A549 (cell line): Measurements from ENCODE around the gene CCDC57. TPM values are rescaled to one million over a fixed set of nuclear protein-coding genes. Genes with fewer than 3 reads are reported as not detected.

Experiments
- ATAC-seq, 2 experiments: fragments of 200-7000 bp in 1 of 2; fragments of >200 bp in 1 of 2; cut with Nextera tagmentation in 1 of 2; cut with Tn5 transposase in 1 of 2; 3 replicates each; pipeline versions ENCODE4 v1.8.0 to v1.9.1; 2018 to 2020; ENCODE audit warnings: mild to moderate bottlenecking in 1 of 2, moderate library complexity in 1 of 2
- CTCF ChIA-PET: fragments of 300-600 bp; sonication (Branson Sonifier 250); formaldehyde crosslinking; extraction: SDS; loops from one replicate; lab custom pipeline; 2021; ENCODE audit warnings: antibody characterized with exemption, inconsistent platforms; lab: Yijun Ruan, JAX
- POLR2A ChIA-PET: fragments of 350-600 bp; formaldehyde crosslinking; extraction: SDS; loops from one replicate; lab custom pipeline; 2021; ENCODE audit warnings: antibody characterized with exemption, inconsistent platforms; lab: Yijun Ruan, JAX
- DNase-seq, 2 experiments: peaks; one replicate each; pipeline versions ENCODE4 v3.0.0 to v3.0.0-alpha.2; 2011 to 2016; ENCODE audit warnings: low read depth in 1 of 2, low spot score in 1 of 2
- FAIRE-seq: peaks from 2 replicates; lab custom pipeline; 2011; peaks lifted over from hg19 to GRCh38; lab: Jason Lieb, UNC
- H3K27ac ChIP-seq, 2 experiments: fragments of >200 bp; sonication (Bioruptor Twin); formaldehyde crosslinking; 3 replicates each; pipeline ENCODE4 v1.5.1; 2016 to 2017
- H3K4me1 ChIP-seq: fragments of >200 bp; sonication (Bioruptor Twin); formaldehyde crosslinking; 3 replicates; pipeline ENCODE4 v1.6.1; 2016
- H3K4me2 ChIP-seq: fragments of >200 bp; sonication (Bioruptor Twin); formaldehyde crosslinking; 3 replicates; pipeline ENCODE4 v1.6.1; 2016
- H3K4me3 ChIP-seq: fragments of >200 bp; sonication (Bioruptor Twin); formaldehyde crosslinking; 3 replicates; pipeline ENCODE4 v1.5.1; 2016
- H3K9me3 ChIP-seq: fragments of >200 bp; sonication (Bioruptor Twin); formaldehyde crosslinking; 3 replicates; pipeline ENCODE4 v1.6.1; 2016
- CBX8 ChIP-seq: fragments of 200-600 bp; sonication (generic); IDR thresholded peaks from 2 replicates; pipeline ENCODE4 v1.6.1; 2016
- EP300 ChIP-seq, 2 experiments: fragments of >200 bp; sonication (Bioruptor Twin); formaldehyde crosslinking; IDR thresholded peaks; 2 replicates in 1 of 2; 3 replicates in 1 of 2; pipeline ENCODE4 v1.6.1; 2016 to 2017
- FOSB ChIP-seq: fragments of 250-450 bp; sonication (Bioruptor Pico); IDR thresholded peaks from 2 replicates; pipeline ENCODE4 v1.5.0; 2020; ENCODE audit warnings: mild to moderate bottlenecking, moderate library complexity
- FOSL2 ChIP-seq, 2 experiments: fragments of 450-650 bp in 1 of 2; fragments of >200 bp in 1 of 2; sonication (Bioruptor Twin) in 1 of 2; formaldehyde crosslinking; IDR thresholded peaks; 2 replicates each; pipeline versions ENCODE4 v1.5.0 to v1.6.1; 2016 to 2020; ENCODE audit warnings: mild to moderate bottlenecking in 1 of 2, moderate library complexity in 1 of 2
- FOXS1 ChIP-seq: fragments of 250-450 bp; sonication (Bioruptor Pico); IDR thresholded peaks from 2 replicates; pipeline ENCODE4 v1.5.0; 2020; ENCODE audit warnings: mild to moderate bottlenecking, moderate library complexity
- GATA3 ChIP-seq: IDR thresholded peaks from 2 replicates; pipeline ENCODE4 v1.6.1; 2012; ENCODE audit warnings: borderline replicate concordance
- HDAC2 ChIP-seq: fragments of 200-600 bp; sonication (generic); IDR thresholded peaks from 2 replicates; pipeline ENCODE4 v1.6.1; 2016
- HEYL ChIP-seq: fragments of 250-450 bp; sonication (Bioruptor Pico); IDR thresholded peaks from 2 replicates; pipeline ENCODE4 v1.8.0; 2021; ENCODE audit warnings: mild to moderate bottlenecking, moderate library complexity
- HOXB5 ChIP-seq: fragments of 250-450 bp; sonication (Bioruptor Pico); IDR thresholded peaks from 2 replicates; pipeline ENCODE4 v1.5.0; 2020; ENCODE audit warnings: mild to moderate bottlenecking, moderate library complexity
- KDM1A ChIP-seq: fragments of 200-600 bp; sonication (generic); IDR thresholded peaks from 2 replicates; pipeline ENCODE4 v1.6.1; 2016; ENCODE audit warnings: low read depth, mild to moderate bottlenecking
- KDM5A ChIP-seq: fragments of 200-600 bp; sonication (generic); IDR thresholded peaks from 2 replicates; pipeline ENCODE4 v1.6.1; 2016; ENCODE audit warnings: antibody characterized with exemption, mild to moderate bottlenecking
- NPAS2 ChIP-seq: fragments of 250-450 bp; sonication (Bioruptor Pico); IDR thresholded peaks from 2 replicates; pipeline ENCODE4 v1.8.0; 2022; ENCODE audit warnings: mild to moderate bottlenecking, moderate library complexity, borderline replicate concordance
- PHF8 ChIP-seq: fragments of 200-600 bp; sonication (generic); IDR thresholded peaks from 2 replicates; pipeline ENCODE4 v1.6.1; 2016; ENCODE audit warnings: low read depth, mild to moderate bottlenecking, antibody characterized with exemption, moderate library complexity, borderline replicate concordance
- POLR2A ChIP-seq: IDR thresholded peaks from 2 replicates; pipeline ENCODE4 v1.6.1; 2012; ENCODE audit warnings: mild to moderate bottlenecking, low read length
- POLR2AphosphoS2 ChIP-seq: conservative IDR thresholded peaks from 2 replicates; pipeline ENCODE4 v1.6.1; 2012; ENCODE audit warnings: low read length, improper control_type of control experiment, inconsistent platforms
- RAD21 ChIP-seq, 2 experiments: fragments of >200 bp in 1 of 2; sonication (Bioruptor Twin) in 1 of 2; formaldehyde crosslinking in 1 of 2; IDR thresholded peaks in 1 of 2; conservative IDR thresholded peaks in 1 of 2; 2 replicates in 1 of 2; 3 replicates in 1 of 2; pipeline ENCODE4 v1.6.1; 2012 to 2018; ENCODE audit warnings: inconsistent platforms in 1 of 2
- RFX5 ChIP-seq: fragments of 450-650 bp; IDR thresholded peaks from 2 replicates; pipeline ENCODE4 v1.7.1; 2014; ENCODE audit warnings: antibody characterized with exemption, mild to moderate bottlenecking, moderate library complexity
- RNF2 ChIP-seq: fragments of 200-600 bp; sonication (generic); IDR thresholded peaks from 2 replicates; pipeline ENCODE4 v1.6.1; 2016; ENCODE audit warnings: low read depth, mild to moderate bottlenecking, antibody characterized with exemption, moderate library complexity, borderline replicate concordance
- SREBF2 ChIP-seq: fragments of 450-650 bp; IDR thresholded peaks from 2 replicates; pipeline ENCODE4 v1.6.1; 2014; ENCODE audit warnings: mild to moderate bottlenecking, moderate library complexity
- TFCP2L1 ChIP-seq: fragments of 250-450 bp; sonication (Bioruptor Pico); IDR thresholded peaks from 2 replicates; pipeline ENCODE4 v1.5.0; 2021; ENCODE audit warnings: mild to moderate bottlenecking
- ZNF302 ChIP-seq: fragments of 250-450 bp; sonication (Bioruptor Pico); IDR thresholded peaks from 2 replicates; pipeline ENCODE4 v1.9.0; 2021; ENCODE audit warnings: inconsistent platforms, mild to moderate bottlenecking, moderate library complexity
- WGBS: methylation state at CpG from one replicate; pipeline ENCODE4 v1.1.6; 2017; ENCODE audit errors: missing lambda C conversion rate; 5-methylcytosine and 5-hydroxymethylcytosine counted together
- polyA plus RNA-seq, 4 experiments: library from polyadenylated mRNA; depleted of rRNA in 3 of 4; stranded (reverse); fragments of >200 nt; fragmentation: RNase III in 1 of 4; extraction: RNeasy Plus Mini Kit Qiagen cat#74134 plus additional on column Dnase treatment in 1 of 4; gene quantifications; 2 replicates in 3 of 4; 3 replicates in 1 of 4; pipeline ENCODE4 v1.2.3, GENCODE V29; 2011 to 2017
- TF ChIP-seq, protein P1 (sequence below): IDR thresholded peaks from 2 replicates; pipeline ENCODE4 v1.6.1; 2012; ENCODE audit warnings: low read depth, borderline replicate concordance
- TF ChIP-seq, protein P2 (sequence below): fragments of 200-600 bp; sonication (generic); IDR thresholded peaks from 2 replicates; pipeline ENCODE4 v1.6.1; 2016; ENCODE audit warnings: antibody characterized with exemption, mild to moderate bottlenecking, moderate library complexity
- TF ChIP-seq, protein P3 (sequence below): fragments of 250-450 bp; sonication (Bioruptor Pico); IDR thresholded peaks from 2 replicates; pipeline ENCODE4 v1.5.0; 2020; ENCODE audit warnings: low read depth, mild to moderate bottlenecking, moderate library complexity
- TF ChIP-seq, protein P4 (sequence below): IDR thresholded peaks from 2 replicates; pipeline ENCODE4 v1.6.1; 2012

CCDC57 gene
- polyA plus RNA-seq, 2 of the 4 experiments (the other 2 are of a cell fraction), result 18.2 to 18.5 TPM

DNA sequence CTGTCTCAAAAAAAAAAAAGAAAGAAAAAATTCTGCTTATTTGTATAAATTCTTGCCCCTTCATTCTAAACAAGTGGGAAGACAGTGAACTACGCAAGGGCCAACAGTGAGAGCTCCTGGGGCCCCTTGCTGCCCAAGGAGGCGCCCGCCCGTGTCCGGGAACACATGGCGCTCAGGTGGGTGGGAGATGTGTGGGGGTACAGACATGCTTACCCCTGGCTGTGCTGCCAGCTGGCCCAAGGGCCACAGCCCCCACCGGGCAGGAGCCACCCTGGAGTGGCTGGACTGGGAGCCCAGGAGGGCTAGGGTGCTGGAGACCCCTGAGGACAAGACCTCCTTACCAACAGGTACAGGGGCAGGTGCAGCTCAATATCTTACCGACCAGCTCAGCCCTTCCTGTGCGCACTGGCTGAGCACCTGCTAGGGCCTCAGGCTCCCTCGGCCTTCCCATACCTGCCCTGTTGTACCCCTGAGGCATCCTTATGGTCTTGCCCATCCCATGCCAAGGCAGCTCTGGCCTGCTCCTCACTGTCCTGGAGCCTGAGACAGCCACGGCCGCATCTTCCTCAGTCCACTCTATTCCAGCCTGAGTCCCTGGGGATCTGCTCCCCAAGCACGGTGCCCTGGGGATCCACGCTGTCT is 56.2 kb downstream of the CCDC57 start:
- no peak for DNase-seq
- Histone ChIP-seq H3K4me1 (no peaks in the 10 kb centered on the region), H3K4me3 (no peak overlapping the region)
- WGBS, result 93% methylated on average over 14 of the region's 14 CpGs
- CTCF ChIA-PET, result interaction anchor here (1.0 to 6.9 kb wide), 8 partner anchors 13 to 197 kb away, joined by 3 to 93 read pairs (median 5); partner anchors contain the start of genes DCXR and RAC3
- POLR2A ChIA-PET, result no interaction called here
- TF ChIP-seq POLR2A (0 out of 2 replicates have a peak, but pooled peaks have one; percentile 8), NPAS2 (CRISPR knock-in tag) (no peak), RNF2 (no peak), EP300 (IDR thresholded peaks at IDR 0.05) (no peak)
- TF ChIP-seq, protein P1, sequence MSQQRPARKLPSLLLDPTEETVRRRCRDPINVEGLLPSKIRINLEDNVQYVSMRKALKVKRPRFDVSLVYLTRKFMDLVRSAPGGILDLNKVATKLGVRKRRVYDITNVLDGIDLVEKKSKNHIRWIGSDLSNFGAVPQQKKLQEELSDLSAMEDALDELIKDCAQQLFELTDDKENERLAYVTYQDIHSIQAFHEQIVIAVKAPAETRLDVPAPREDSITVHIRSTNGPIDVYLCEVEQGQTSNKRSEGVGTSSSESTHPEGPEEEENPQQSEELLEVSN, result no peak
- TF ChIP-seq, all 56 proteins: peak for 1
- H3K4me2 ChIP-seq, result no peak overlapping the region
- no peak overlapping the region for H3K27ac ChIP-seq
- ATAC-seq (no peak), FAIRE-seq (no peak)
- H3K9me3 ChIP-seq, result no peaks in the 10 kb centered on the region

DNA sequence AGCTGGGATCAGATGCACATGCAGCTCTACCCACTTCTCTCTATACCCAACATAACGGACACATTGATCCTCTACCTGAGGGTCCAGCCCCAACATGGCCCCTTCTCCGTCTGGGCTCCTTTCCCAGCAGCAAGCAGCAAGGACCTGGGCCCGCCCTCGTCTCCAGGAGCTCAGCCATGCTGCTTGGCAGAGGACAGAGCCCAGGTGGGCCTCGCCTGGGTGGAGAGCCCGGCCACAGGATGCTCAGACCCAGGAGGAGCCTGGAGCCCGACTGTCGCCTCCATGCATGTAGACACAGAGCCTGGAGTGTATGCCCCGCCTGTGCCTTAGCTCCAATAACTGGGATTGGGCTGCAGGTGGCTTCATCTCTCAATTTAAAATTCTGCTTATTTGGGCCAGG is 57.0 kb downstream of the CCDC57 start:
- CTCF ChIA-PET, result interaction anchor here (0.9 to 6.9 kb wide), 18 partner anchors 8 to 141 kb away, joined by 3 to 93 read pairs (median 6); partner anchors contain the start of genes DCXR and RAC3
- no peak for ATAC-seq
- H3K4me1 ChIP-seq, result no peaks in the 10 kb centered on the region
- no peak for FAIRE-seq
- H3K4me3 ChIP-seq, result no peak overlapping the region
- TF ChIP-seq GATA3 (no peak), RFX5 (no peak), ZNF302 (CRISPR knock-in tag) (no peak), RAD21 (conservative IDR thresholded peaks at IDR 0.05 in 1 of 2, IDR thresholded peaks at IDR 0.05 in 1 of 2) (no peak), HOXB5 (CRISPR knock-in tag) (no peak), FOXS1 (CRISPR knock-in tag) (no peak), FOSB (CRISPR knock-in tag) (no peak), TFCP2L1 (CRISPR knock-in tag) (no peak)
- TF ChIP-seq, protein P2, sequence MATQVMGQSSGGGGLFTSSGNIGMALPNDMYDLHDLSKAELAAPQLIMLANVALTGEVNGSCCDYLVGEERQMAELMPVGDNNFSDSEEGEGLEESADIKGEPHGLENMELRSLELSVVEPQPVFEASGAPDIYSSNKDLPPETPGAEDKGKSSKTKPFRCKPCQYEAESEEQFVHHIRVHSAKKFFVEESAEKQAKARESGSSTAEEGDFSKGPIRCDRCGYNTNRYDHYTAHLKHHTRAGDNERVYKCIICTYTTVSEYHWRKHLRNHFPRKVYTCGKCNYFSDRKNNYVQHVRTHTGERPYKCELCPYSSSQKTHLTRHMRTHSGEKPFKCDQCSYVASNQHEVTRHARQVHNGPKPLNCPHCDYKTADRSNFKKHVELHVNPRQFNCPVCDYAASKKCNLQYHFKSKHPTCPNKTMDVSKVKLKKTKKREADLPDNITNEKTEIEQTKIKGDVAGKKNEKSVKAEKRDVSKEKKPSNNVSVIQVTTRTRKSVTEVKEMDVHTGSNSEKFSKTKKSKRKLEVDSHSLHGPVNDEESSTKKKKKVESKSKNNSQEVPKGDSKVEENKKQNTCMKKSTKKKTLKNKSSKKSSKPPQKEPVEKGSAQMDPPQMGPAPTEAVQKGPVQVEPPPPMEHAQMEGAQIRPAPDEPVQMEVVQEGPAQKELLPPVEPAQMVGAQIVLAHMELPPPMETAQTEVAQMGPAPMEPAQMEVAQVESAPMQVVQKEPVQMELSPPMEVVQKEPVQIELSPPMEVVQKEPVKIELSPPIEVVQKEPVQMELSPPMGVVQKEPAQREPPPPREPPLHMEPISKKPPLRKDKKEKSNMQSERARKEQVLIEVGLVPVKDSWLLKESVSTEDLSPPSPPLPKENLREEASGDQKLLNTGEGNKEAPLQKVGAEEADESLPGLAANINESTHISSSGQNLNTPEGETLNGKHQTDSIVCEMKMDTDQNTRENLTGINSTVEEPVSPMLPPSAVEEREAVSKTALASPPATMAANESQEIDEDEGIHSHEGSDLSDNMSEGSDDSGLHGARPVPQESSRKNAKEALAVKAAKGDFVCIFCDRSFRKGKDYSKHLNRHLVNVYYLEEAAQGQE, result no peak
- POLR2A ChIA-PET, result interaction anchor here (1.7 kb wide), 1 partner anchor 125 kb away, joined by 4 read pairs; no protein-coding TSS in a partner anchor
- 95% methylated on average over 7 of the region's 9 CpGs for WGBS
- no peaks in the 10 kb centered on the region for H3K9me3 ChIP-seq
- H3K27ac ChIP-seq, result no peak overlapping the region
- DNase-seq, result no peak
- H3K4me2 ChIP-seq, result no peak overlapping the region

DNA sequence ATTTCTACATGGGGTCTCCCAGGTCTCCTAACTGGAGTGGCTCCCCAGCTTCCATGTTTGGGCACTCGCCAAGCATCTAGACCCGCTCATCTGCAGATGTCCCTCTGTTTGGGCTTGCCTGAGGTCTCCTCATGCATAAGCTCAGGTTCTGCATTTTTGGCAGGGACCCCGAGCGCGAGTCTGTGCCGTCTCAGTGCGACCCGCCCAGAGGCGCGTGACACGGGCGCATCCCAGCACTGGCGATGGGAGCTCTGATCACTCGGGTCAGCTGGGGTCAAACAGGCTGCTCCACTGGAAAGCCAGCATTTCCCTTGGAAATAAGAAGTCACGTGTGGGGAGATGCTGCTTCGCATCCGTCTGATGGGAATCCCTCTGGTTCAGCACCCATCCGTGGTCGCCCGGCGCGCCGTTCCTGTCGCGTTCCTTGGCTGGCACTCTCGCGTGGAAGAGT is 57.7 kb downstream of the CCDC57 start:
- CTCF ChIA-PET, result interaction anchor here (0.9 to 6.9 kb wide), 19 partner anchors 9 to 140 kb away, joined by 3 to 93 read pairs (median 6); partner anchors contain the start of gene RAC3
- DNase-seq (no peak), ATAC-seq (no peak), FAIRE-seq (no peak)
- no peak for TF ChIP-seq POLR2A
- no peak for TF ChIP-seq FOSL2 (IDR thresholded peaks at IDR 0.05)
- no peak for TF ChIP-seq FOSL2 (CRISPR knock-in tag; IDR thresholded peaks at IDR 0.05)
- TF ChIP-seq POLR2AphosphoS2, result no peak
- TF ChIP-seq HEYL (CRISPR knock-in tag), result no peak
- no peak for TF ChIP-seq CBX8
- TF ChIP-seq, protein P3, sequence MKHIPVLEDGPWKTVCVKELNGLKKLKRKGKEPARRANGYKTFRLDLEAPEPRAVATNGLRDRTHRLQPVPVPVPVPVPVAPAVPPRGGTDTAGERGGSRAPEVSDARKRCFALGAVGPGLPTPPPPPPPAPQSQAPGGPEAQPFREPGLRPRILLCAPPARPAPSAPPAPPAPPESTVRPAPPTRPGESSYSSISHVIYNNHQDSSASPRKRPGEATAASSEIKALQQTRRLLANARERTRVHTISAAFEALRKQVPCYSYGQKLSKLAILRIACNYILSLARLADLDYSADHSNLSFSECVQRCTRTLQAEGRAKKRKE (CRISPR knock-in tag), result no peak
- no peak for TF ChIP-seq RFX5
- TF ChIP-seq KDM1A, result no peak
- TF ChIP-seq RAD21 (conservative IDR thresholded peaks at IDR 0.05 in 1 of 2, IDR thresholded peaks at IDR 0.05 in 1 of 2), result no peak
- no peak for TF ChIP-seq HDAC2
- TF ChIP-seq KDM5A, result no peak
- no peak for TF ChIP-seq PHF8
- TF ChIP-seq, protein P4, sequence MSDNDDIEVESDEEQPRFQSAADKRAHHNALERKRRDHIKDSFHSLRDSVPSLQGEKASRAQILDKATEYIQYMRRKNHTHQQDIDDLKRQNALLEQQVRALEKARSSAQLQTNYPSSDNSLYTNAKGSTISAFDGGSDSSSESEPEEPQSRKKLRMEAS, result no peak
- TF ChIP-seq TFCP2L1 (CRISPR knock-in tag), result no peak
- no peak for TF ChIP-seq SREBF2
- POLR2A ChIA-PET, result interaction anchor here (1.7 kb wide), 1 partner anchor 125 kb away, joined by 4 read pairs; no protein-coding TSS in a partner anchor
- Histone ChIP-seq H3K27ac (no peak overlapping the region), H3K4me1 (no peaks in the 10 kb centered on the region), H3K9me3 (no peaks in the 10 kb centered on the region), H3K4me3 (no peak overlapping the region), H3K4me2 (no peak overlapping the region)
- WGBS, result 89% methylated on average over 27 of the region's 27 CpGs
